GM10847 (cell line): ENCODE data around the gene SLMAP.

Source experiments
- POLR2A ChIP-seq: IDR thresholded peaks from 2 replicates; pipeline ENCODE4 v1.6.1; 2011; ENCODE audit not compliant: insufficient read length; ENCODE audit errors: extremely low read depth

Gene SLMAP

DNA sequence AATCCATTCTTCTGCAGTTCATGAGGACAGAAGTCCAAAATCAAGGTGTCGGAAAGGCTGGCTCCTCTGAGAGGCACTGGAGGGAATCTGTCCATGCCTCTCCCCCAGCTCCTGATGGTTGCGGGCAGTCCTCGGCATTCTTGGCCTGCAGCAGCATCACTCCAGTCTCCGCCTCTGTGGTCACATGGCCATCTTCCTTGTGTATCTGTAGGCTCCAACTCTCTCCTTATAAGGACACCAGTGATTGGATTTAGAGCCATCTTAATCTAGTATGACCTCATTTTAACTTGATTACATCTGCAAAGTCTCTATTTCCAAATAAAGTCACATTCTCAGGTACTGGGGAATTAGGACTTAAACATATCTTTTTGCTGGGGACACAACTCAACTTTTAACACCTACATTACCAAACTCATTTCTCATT lies 196.1 kb downstream of the SLMAP start:
- no peak for TF ChIP-seq POLR2A

- TF ChIP-seq POLR2A = no peak
Observed at GRCh38 chr3:57952651-57953050, 196.5 kb downstream of the SLMAP start.

DNA sequence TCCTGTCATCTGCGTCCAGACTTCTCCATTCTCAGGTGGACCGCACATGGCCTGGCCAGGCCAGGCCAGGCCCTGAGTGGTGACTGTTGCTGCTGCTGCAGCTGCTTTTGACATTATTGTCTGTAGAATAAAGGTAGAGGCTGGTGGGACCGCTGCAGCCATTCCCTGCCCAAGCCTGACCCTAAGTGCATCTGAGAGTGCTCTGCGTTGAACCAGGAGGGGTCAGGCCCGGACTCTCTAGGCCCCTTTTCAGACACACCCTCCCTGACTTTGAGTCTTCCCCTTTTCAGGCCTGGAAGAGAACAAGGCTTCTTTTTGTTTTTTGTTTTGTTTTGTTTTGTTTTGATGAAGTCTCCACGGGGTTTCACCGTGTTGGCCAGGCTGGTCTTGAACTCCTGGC lies 197.5 kb downstream of the SLMAP start:
- no peak for TF ChIP-seq POLR2A

GRCh38 chr3:57956119-57956832 lies 200.2 kb downstream of the SLMAP start:
- TF ChIP-seq POLR2A = no peak

GRCh38 chr3:57956833-57957174 lies 200.7 kb downstream of the SLMAP start:
- no peak for TF ChIP-seq POLR2A

- no peak for TF ChIP-seq POLR2A
Observed at GRCh38 chr3:57957824-57958223, 201.7 kb downstream of the SLMAP start.

DNA sequence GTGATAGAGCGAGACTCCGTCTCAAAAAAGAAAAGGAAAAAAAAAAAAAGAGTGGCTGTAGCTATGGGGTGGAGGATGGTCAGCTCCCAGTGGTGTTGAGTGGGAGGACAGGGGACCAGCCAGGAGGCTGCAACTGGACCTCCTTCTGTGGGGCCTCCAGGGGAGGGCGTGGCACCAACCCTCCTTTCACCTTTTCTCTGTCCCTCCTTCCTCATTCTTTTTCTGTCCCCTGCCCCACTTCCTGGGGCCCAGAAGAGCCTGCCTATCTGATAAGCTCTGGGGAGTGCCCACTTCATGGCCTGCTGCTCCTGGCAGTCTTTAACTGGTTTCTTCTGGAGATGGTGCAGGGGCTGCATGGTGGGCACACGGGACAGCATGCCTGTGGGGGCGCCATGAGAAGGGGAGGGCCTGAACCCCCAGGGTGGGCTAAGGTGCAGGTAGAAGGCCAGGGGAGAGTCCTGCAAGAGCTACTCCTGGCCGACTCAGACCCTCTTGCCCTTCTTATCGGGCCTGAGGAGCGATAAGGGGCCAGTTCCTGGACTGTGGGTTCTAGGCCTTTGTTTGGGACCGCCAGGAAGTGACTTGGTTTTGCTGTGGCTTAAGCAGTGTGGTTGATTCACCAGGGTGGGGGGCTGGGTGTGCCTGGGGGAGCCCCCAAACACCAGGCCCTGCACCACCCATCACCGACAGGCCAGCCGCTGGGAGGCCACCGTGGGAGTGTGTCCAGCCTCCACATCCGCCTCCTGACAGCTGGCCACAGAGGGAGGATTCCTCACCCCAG lies 202.7 kb downstream of the SLMAP start:
- no peak for TF ChIP-seq POLR2A

- no peak for TF ChIP-seq POLR2A
Observed at GRCh38 chr3:57959423-57960173, 203.5 kb downstream of the SLMAP start.

DNA sequence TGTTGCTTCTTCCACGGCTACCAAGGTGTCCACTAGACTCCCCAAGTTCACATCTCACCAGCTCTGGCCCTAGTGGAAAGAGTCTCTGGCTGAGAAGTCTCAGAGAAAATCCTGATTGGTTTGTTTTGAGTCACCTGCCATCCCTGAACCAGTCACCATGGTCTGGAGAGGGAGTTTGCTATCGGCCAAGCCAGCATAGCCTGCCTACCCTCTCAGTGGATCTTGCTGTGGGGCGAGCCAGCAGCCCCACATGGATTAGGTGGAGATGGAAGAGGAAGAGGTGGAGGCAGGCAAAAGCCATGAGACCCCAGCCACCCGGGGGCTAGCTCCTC lies 204.0 kb downstream of the SLMAP start:
- no peak for TF ChIP-seq POLR2A

DNA sequence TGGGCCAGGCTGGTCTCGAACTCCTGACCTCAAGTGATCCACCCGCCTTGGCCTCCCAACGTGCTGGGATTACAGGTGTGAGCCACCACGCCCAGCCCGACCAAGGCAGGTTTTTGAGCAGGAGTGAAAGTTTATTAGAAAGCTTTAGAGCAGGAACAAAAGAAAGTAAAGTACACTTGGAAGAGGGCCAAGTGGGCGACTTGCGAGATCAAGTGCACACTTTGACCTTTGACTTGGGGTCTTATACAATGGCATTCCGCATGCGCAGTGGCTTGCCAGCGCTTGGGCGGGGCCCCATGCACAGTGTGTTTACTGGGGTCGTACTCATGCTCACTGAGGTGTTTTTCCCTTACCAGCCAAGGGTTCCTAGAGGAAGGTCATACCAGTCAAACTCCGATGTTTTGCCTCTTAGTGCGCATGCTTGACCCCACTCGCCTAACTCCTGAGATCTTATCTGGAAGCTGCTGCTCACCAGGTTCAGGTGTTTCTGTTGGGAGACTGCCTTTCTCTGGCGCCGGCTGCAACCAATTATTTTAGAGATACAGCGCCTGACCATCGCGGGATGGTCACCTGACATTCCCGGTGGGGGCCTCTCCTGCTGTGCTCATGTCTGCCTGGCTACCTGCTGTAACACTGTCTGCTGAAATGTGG lies 205.2 kb downstream of the SLMAP start:
- TF ChIP-seq POLR2A = no peak

DNA sequence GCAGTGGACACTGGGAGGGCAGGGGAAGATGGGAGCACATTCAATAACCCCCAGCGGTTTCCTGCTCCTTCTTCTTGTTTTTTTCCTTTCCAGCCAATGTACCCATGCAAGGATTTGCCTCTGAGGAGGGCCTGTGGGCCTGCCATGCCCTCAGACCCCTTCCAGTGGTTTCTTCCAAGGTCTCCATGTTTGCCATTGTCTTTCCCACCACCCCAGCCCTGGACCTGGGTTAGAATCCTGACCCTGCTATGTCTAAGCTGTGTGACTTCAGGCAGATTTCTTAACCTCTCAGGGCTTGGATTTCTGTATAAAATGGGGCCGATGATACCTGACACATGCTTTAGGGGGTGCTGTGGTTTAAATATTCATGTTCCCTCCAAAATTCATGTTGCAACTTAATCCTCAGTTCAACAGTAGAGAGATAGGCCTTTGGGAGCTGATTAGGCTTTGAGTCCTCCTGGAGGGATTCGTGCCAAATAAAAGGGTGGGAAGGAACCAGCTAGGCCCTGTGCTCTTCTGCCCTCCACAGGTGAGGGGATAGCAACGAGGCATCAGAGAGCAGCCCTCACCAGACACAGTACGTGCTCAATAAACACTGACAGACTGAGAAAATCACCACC lies 205.8 kb downstream of the SLMAP start:
- TF ChIP-seq POLR2A = no peak

DNA sequence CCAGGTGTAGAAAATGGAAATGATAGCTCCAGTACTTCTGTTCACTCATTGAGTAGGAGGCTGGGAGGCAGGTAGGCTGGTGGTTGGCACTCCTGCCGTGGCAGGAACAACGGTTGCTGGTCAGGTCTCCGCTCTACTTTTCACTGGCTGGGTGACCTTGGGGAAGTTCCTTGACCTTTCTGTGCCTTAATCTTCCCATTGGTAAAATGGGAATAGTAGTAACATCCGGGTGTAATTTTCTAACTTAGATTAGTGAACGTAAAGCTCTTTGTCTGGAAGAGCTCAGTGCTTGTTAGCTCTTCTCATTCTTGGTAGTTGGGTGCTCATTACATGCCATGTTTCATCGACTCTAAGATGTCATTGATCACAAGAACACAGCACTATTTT lies 206.3 kb downstream of the SLMAP start:
- no peak for TF ChIP-seq POLR2A

- TF ChIP-seq POLR2A = no peak
Observed at GRCh38 chr3:57963811-57964346, 207.8 kb downstream of the SLMAP start.

DNA sequence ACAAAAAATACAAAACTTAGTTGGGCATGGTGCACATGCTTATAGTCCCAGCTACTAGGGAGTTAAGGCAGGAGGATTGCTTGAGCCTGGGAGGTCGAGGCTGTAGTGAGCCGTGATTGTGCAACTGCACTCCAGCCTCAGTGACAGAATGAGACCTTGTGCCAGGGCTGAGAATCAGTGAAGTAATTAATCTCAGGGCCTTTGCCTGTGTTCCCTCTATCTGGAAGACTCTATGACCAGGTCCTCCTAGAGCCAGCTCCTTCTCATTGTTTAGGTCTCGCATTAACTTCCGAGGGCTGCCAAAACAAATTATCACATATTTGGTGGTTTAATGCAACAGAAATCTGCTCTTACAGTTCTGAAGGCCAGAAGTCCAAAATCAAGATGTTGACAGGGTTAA lies 210.7 kb downstream of the SLMAP start:
- no peak for TF ChIP-seq POLR2A

DNA sequence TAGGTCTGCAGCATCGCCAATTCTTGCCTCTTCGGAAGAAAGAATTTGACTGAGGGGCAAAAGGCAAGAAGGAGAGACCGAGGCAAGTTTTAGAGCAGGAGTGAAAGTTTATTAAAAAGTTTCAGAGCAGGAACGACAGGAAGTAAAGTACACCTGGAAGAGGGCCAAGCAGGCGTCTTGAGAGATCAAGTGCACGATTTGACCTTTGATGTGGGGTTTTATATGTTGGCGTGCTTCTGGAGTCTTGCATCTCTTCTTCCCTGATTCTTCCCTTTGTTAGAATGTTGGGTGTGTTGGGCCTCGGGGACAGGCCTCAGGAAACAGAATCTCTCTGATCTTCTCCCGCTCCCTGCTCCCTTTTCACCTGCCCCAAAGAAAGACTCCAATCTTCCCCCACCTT lies 211.5 kb downstream of the SLMAP start:
- TF ChIP-seq POLR2A = no peak

DNA sequence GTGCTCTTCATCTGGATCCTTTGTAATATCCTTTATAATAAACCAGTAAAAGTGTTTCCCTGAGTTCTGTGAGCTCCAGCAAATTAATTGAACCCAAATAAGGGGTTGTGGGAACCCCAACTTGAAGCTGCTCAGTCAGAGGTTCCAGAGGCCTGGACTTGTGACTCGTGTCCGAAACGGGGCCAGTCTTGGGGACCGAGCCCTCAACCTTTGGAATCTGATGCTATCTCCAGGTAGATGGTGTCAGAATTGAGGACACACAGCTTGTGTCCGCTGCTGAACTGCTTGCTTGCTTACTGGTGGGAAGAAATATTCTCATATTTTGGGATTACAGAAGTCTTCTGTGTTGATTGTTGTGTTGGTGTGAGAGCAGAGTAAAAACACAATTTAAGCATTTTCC lies 212.4 kb downstream of the SLMAP start:
- no peak for TF ChIP-seq POLR2A

DNA sequence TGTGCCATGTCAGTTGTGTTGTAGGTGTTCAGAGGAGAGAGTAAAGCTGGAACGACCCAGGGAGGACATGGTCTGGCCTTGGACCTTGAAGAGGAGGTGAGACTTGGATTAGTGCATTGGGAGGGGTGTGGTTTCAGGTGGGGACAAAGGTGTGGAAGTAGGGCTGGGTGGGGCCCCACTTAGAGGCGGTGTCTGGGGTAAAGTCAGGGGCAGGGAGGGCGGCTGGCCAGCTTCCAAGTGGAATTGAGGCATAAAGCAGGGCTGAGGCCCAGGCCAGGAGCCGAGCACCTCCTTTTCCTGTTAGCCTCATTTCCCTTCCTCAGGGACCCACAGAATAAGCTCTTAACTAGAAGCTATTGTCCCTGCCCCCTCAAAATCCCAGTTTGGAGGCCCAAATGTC lies 215.9 kb downstream of the SLMAP start:
- no peak for TF ChIP-seq POLR2A
